Measurements from ENCODE around the gene ZDHHC14.

Gene ZDHHC14

DNA sequence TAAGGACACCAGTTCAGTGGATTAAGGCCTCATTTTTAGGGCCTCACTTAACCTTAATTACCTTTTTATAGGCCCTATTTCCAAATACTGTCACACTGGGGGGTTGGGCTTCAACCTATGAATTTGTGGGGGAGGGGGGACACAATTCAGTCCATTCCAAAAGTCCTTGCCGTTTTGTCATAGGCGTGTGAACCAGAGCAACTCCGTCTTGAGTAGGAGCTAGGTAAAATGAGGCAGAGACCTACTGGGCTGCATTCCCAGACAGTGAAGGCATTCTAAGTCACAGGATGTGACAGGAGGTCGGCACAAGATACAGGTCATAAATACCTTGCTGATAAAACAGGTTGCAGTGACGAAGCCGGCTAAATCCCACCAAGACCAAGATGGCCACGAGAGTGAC lies 328.6 kb downstream of the ZDHHC14 start:
- DNase-seq (ENCODE audit: low read depth) = no peak
- TF ChIP-seq, protein P1, sequence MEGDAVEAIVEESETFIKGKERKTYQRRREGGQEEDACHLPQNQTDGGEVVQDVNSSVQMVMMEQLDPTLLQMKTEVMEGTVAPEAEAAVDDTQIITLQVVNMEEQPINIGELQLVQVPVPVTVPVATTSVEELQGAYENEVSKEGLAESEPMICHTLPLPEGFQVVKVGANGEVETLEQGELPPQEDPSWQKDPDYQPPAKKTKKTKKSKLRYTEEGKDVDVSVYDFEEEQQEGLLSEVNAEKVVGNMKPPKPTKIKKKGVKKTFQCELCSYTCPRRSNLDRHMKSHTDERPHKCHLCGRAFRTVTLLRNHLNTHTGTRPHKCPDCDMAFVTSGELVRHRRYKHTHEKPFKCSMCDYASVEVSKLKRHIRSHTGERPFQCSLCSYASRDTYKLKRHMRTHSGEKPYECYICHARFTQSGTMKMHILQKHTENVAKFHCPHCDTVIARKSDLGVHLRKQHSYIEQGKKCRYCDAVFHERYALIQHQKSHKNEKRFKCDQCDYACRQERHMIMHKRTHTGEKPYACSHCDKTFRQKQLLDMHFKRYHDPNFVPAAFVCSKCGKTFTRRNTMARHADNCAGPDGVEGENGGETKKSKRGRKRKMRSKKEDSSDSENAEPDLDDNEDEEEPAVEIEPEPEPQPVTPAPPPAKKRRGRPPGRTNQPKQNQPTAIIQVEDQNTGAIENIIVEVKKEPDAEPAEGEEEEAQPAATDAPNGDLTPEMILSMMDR (IDR thresholded peaks at IDR 0.05; ENCODE audit: insufficient read depth, low read depth, low read length, missing control alignments) = no peak
- H3K4me3 ChIP-seq (ENCODE audit: low read depth, low read length) = no peak overlapping the region

GRCh38 chr6:157710604-157711003 lies 329.6 kb downstream of the ZDHHC14 start:
- DNase-seq (ENCODE audit: low read depth) = no peak

GRCh38 chr6:157711060-157711459 lies 330.1 kb downstream of the ZDHHC14 start:
- H3K4me3 ChIP-seq (ENCODE audit: low read depth, low read length) = no peak overlapping the region
- no peak for DNase-seq (ENCODE audit: low read depth)
- TF ChIP-seq, protein P1 (IDR thresholded peaks at IDR 0.05; ENCODE audit: insufficient read depth, low read depth, low read length, missing control alignments) = no peak

More at GRCh38 chr6:157710604-157711003, 329.6 kb downstream of the ZDHHC14 start:
- TF ChIP-seq, protein P1 (IDR thresholded peaks at IDR 0.05; ENCODE audit: insufficient read depth, low read depth, low read length, missing control alignments) = no peak
- no peak overlapping the region for H3K4me3 ChIP-seq (ENCODE audit: low read depth, low read length)

GRCh38 chr6:157712585-157713295 lies 331.8 kb downstream of the ZDHHC14 start:
- TF ChIP-seq, protein P1 (IDR thresholded peaks at IDR 0.05; ENCODE audit: insufficient read depth, low read depth, low read length, missing control alignments) = no peak
- no peak for DNase-seq (ENCODE audit: low read depth)

DNA sequence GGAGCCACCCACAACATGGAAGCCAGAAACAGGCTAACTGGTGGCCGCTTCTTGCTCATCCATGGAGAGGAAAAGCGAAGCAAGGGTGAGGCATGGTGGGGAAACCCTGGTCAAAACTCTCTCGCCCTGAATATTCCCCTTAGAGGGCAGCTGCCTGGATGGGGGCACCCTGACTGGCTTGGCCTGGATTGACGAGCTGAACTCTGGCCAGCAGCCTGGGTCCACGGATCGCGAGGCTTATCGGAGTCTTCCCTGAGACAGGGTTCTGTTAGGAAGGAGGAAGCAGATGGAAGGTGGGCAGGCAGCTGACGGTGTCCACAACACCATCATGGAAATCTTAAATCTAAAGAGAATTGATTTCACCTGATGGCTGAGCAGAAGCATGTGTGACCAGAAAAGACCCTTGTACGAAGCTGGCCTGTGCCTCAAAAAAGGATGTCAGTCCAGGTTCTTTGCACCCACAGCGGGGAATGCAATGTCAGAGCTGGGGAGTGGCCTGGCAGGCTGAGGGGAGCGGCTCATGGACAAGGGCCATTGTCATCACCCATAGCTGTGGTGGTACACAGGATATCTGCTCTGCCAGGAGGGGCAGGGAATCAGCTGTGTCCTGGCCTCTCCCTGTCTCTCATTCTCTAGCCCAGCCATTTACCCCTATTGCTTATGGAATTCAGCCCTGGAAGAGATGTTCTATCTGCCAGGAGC lies 332.6 kb downstream of the ZDHHC14 start:
- DNase-seq (ENCODE audit: low read depth) = no peak
- H3K4me3 ChIP-seq (ENCODE audit: low read depth, low read length) = no peak overlapping the region
- TF ChIP-seq, protein P1 (IDR thresholded peaks at IDR 0.05; ENCODE audit: insufficient read depth, low read depth, low read length, missing control alignments) = no peak

More at GRCh38 chr6:157712585-157713295, 331.8 kb downstream of the ZDHHC14 start:
- H3K4me3 ChIP-seq (ENCODE audit: low read depth, low read length) = no peak overlapping the region

- H3K4me3 ChIP-seq (ENCODE audit: low read depth, low read length) = no peak overlapping the region
- no peak for DNase-seq (ENCODE audit: low read depth)
These were observed 333.1 kb downstream of the ZDHHC14 start for GRCh38 chr6:157714153-157714490.

More at GRCh38 chr6:157714153-157714490, 333.1 kb downstream of the ZDHHC14 start:
- TF ChIP-seq, protein P1 (IDR thresholded peaks at IDR 0.05; ENCODE audit: insufficient read depth, low read depth, low read length, missing control alignments) = no peak

All from GM12865 (cell line).